A549 treated with Hydrocortisone at 1 μM for 4 hours (cell line): Measurements from ENCODE around the gene ACBD5. TPM values are rescaled to one million over a fixed set of nuclear protein-coding genes. Genes with fewer than 3 reads are reported as not detected.

Experiments
- total RNA-seq: library from RNA; stranded (reverse); fragments of 200-300 nt; extraction: Qiagen RNA extraction; gene quantifications from 5 replicates; pipeline ENCODE4 v1.2.3, GENCODE V29; 2022

The ACBD5 gene, protein sequence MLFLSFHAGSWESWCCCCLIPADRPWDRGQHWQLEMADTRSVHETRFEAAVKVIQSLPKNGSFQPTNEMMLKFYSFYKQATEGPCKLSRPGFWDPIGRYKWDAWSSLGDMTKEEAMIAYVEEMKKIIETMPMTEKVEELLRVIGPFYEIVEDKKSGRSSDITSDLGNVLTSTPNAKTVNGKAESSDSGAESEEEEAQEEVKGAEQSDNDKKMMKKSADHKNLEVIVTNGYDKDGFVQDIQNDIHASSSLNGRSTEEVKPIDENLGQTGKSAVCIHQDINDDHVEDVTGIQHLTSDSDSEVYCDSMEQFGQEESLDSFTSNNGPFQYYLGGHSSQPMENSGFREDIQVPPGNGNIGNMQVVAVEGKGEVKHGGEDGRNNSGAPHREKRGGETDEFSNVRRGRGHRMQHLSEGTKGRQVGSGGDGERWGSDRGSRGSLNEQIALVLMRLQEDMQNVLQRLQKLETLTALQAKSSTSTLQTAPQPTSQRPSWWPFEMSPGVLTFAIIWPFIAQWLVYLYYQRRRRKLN
- 21.9 to 33.3 TPM (median 25.6 TPM) in 5 replicates for total RNA-seq

DNA sequence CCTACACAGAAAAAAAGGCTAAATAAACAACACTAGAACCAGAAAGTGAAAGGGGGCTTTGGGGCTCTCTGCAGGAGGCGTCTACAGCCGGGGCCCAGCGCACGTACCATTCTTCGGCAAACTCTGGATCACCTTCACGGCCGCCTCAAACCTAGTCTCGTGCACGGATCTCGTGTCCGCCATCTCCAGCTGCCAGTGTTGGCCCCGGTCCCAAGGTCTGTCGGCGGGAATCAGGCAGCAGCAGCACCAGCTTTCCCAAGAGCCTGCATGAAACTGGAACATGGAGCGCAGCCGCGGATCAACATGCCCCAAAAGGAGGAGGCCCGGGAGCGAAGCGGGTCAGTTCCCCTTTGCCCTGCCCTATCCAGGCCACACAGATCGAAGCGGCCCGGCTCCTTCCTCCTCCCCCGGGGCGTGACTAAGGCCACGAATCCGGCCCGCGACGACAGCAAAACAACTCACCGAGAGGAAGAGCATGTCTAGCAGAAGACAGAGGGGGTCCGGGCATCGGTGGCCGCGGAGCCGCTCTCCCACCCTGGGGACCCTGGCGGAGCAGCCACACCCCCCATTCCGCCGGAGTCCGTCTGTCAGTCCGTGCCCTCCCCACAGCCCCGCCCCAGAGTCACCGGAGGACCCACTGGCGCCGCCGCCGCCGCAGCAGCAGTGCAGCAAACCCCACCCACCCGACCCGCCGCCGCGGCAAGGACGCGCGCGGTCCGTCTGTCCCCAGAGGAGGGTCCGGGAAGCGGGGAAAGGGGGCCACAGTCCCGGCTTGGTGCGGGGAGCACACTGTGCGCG is at the start of gene ACBD5:
Gene ACBD5 (minus strand): TSS at position 586 of the 798 bp plus-strand sequence. CDS start 109 bp downstream, at position 477.

DNA sequence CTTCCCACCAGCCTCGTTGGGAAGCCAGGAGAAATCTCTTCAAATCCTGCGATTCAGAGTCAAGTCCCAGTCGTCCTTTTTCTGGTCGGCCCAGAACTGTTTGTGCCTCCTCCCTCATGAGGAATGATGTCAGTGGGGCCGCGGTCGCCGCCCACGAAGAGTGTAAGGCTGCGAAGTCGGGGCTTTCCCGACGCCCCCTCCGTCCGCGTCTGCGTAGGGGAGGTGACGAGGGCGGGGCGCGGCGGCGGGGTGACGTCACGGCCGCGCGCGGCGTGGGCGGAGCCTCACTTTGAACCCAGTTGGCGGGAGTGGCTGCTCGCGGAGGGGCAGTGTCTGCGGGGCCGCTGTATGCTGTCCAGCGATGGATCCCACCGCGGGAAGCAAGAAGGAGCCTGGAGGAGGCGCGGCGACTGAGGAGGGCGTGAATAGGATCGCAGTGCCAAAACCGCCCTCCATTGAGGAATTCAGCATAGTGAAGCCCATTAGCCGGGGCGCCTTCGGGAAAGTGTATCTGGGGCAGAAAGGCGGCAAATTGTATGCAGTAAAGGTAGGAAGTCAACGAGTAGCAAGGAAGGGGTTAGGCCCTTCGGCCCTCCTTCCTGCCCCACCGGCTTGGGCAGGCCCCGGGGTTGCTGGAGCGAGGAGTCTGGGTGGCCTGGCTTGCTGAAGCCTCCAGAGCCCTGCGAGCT is 85.4 kb downstream of the ACBD5 start, which contains the start of gene MASTL:
Gene MASTL (plus strand): TSS at position 287 of the 689 bp plus-strand sequence. CDS start 75 bp downstream, at position 362.

Other genes starting within 250 kb of the ACBD5 start
- 2.0 to 3.3 TPM (median 2.7 TPM) in 5 replicates for gene ANKRD26, start 140.3 kb downstream of the ACBD5 start, total RNA-seq
- gene YME1L1, start 86.4 kb downstream of the ACBD5 start, total RNA-seq: 86.8 to 118 TPM (median 97.2 TPM) in 5 replicates
- gene MASTL, start 85.4 kb downstream of the ACBD5 start, total RNA-seq: 16.5 to 21.9 TPM (median 18.7 TPM) in 5 replicates